ENCODE data around the gene PPP1R9B.

GRCh38 chr17:50087246-50087911 is 63.1 kb downstream of the PPP1R9B start:
- TF ChIP-seq CTCF (IDR thresholded peaks at IDR 0.05) (peak; percentile 90 to 95 (median 94)), POLR2A (IDR thresholded peaks at IDR 0.05) (no peak)
